NCI-H1930 (cell line): ENCODE measurements around the gene JMJD1C.
A peak's percentile ranks its signal among the peaks of the same experiment; 100 is the strongest.
"Not testable (repeated sequence)": the region's sequence is repeated elsewhere in the genome, so short reads cannot be mapped to it uniquely, and the experiment has no call there.

Experiments
- DNase-seq, 2 experiments: peaks; one replicate each; lab custom pipeline; 2025; lab: John Stamatoyannopoulos, UW

Gene JMJD1C

GRCh38 chr10:63465293-63466143 lies at the start of gene JMJD1C:
JMJD1C (minus strand) TSS chr10:63465977; CDS start chr10:63465662, 315 bp downstream.
- peak; percentile 47 to 70 for DNase-seq

- no peak for DNase-seq
These were observed 49.4 kb upstream of the JMJD1C start for GRCh38 chr10:63515002-63515763.

- no peak for DNase-seq
These were observed 40.8 kb upstream of the JMJD1C start for GRCh38 chr10:63506554-63506953.

DNA sequence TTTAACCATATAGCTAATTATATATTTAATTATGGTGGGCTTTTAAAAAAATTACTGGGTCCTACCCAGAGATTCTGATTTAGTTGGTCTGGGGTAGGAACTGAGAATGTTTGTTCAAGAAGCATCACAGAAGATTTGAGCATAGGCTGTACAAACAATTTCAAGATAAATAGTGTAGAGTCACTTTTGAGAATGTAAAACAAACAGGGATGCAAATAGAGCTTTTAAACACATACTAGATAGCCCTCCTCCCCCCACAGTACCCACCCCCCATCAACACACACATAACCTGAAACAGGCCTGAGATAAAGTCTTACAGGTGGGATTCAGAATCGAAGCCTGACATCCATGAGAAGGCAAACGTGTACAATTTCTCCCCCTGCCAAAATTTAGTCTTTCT lies 39.8 kb upstream of the JMJD1C start:
- DNase-seq, result no peak

- DNase-seq, result no peak
These were observed 38.5 kb upstream of the JMJD1C start for GRCh38 chr10:63504145-63504881.

DNA sequence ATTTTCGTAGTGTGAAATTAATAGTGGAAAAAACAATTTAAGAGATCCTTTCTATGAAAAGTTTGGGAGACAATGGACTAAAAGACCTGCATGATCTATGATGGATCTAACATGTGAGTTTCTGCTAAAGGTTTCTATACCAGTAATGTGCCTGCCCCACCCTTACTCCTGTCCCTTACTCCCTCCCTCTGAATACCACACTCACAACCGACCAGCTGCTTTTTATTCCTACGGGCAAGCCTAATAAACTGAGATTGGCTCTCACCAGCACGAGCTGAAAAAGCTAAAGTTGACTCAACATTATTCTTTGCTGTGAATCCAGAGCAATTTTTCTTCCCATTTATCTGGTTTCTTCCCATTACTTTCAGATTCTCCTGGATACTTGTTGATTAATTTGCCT lies 37.6 kb upstream of the JMJD1C start:
- DNase-seq, result no peak

GRCh38 chr10:63502832-63503231 lies 37.1 kb upstream of the JMJD1C start:
- no peak for DNase-seq

DNA sequence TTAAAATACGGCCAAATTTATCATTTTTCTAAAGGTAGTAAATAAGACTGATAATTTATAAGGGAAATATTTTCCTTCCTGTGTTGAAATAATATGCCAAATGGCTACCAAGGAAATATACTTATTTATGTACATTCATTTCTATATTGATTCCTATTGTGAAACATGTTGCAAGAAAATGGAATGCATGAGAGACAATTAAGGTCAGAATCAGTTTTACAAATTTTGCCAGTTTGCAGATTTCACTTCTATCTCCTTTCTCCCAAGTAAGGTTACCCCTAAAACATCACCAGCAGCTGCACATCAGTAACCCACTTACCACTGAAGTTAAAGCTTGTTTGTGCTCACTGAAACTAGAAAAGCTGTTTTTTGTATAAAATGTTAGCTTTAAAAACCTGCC lies 36.2 kb upstream of the JMJD1C start:
- no peak for DNase-seq

GRCh38 chr10:63500551-63500950 lies 34.8 kb upstream of the JMJD1C start:
- DNase-seq, result not testable (repeated sequence)

DNA sequence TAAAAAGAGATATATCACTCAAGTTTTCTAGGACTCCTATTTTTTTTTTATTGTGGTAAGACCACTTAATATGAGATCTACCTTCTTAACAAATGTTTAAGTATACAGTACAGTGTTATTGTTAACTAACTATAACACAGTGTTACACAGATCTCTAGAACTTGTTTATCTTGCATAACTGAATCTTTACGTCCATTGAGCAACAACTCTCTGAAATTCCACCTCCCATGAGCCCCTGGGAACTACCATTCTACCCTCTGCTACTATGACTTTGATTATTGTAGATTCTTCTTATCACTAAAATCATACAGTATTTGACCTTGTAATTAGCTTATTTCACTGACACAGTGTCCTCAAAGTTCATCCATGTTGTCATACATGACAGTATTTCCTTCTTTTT lies 32.9 kb upstream of the JMJD1C start:
- DNase-seq, result no peak

DNA sequence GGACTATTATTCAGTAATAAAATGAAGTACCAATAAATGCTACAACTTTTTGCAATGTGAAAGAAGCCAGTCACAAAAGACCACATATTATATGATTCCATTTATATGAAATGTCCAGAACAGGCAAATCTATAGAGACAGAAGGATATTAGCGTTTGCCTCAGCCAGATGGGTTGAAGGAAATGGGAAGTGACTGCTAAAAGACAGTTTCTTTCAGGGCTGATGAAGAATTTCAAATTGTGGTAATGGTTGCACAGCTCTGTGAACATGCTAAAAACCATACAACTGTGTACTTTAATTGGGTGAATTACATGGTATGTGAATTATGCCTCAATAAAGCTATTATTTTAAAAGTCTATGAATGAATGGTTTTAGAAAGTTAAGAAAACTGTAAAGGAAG lies 31.5 kb upstream of the JMJD1C start:
- no peak for DNase-seq

DNA sequence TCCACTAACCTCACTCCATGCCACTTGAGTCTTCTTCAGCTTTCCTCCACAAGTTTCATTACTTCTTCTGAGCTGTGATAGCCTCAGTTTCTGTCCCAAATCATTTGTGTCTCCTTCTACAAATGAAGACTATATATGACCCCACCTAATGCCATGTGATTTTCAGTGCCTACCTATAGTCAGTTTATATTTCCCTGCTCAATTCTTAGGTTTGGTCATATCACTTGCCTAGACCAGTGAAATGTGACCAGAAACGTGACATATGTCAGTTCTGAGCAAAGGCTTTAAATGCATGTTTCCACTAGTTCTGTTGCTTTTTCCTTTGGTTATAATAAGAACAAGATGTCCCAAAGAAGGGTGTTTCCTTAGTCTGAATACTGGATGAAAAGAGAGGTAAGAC lies 30.8 kb upstream of the JMJD1C start:
- no peak for DNase-seq

DNA sequence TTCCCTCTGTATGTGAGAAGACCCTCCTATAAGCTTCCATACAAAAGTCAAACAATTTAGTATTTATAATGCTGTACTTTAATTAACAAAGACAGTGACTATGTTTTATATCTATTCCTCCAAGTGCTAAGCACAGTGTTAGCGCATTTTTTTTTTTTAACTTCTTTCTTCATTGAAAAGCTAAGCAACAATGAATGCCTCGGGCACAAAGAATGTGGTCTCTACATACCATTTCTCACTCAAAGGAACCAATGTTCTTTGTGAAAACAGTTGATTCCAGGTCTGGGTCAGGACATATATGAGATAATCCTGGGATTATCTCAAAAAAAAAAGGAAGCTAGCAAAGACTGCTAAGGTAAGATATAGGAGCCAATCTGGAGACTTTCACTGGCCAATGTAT lies 29.2 kb upstream of the JMJD1C start:
- DNase-seq, result no peak

DNA sequence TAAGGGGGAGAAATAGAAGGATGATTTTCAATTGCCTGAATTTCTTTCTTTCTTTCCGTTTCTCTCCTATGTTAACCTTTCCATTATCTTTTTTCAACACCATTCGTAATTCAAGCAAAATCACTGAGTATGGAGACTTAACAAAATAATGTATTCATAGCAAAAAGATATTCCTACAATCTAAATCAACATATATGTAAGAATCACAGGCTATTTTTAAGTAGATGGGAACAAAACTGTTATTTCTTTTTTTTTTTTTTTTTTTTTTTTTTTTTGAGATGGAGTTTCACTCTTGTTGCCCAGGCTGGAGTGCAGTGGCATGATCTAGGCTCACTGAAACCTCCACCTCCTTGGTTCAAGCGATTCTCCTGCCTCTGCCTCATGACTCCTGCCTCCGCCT lies 27.2 kb upstream of the JMJD1C start:
- DNase-seq, result no peak

- DNase-seq, result not testable (repeated sequence)
These were observed 26.5 kb upstream of the JMJD1C start for GRCh38 chr10:63492317-63492690.

DNA sequence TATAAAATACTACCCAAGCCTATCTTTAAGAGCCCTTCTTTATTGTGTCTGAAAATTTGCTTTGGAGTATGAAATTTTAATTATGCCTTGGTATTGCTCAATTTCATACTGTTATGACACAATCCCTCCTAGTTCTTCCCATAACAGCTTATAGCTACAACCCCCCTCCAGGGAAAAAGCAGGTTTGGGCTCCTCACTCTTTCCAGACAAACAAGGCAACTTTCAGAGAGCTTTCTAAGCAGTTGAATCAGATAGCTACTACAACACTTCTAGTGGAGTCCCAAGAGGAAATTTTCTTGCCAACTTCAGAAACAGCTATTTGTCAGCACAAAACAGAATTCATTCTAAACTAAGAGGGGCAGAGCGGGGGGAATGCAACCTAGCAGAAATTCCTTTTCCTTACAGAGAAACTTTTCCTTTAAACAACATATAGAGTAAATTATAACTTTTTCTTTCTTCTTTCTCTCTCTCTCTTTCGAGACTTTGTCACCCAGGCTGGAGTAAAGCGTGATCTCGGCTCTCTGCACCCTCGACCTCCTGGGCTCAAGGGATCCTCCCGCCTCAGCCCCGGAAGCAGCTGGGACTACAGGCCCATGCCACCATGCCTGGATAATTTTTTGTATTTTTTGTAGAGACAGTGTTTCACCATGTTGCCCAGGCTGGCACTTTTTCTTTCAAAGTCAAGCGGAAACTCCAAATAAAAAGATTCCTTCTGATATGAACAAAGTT lies 26.0 kb upstream of the JMJD1C start:
- no peak for DNase-seq

DNA sequence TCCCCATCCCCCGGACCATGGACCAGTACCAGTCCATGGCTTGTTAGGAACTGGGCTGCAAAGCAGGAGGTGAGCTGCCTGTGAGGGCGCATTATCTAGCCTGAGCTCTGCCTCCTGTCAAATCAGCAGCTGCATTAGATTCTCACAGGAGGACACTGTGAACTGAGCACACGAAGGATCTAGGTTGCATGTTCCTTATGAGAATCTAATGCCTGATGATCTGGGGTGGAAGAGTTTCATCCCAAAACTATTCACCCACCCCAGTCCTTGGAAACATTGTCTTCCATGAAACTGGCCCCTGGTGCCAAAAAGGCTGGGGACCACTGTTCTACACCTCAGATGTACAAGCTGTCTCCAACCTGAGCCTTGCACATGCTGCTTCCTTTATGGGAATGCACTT lies 24.1 kb upstream of the JMJD1C start:
- no peak for DNase-seq

DNA sequence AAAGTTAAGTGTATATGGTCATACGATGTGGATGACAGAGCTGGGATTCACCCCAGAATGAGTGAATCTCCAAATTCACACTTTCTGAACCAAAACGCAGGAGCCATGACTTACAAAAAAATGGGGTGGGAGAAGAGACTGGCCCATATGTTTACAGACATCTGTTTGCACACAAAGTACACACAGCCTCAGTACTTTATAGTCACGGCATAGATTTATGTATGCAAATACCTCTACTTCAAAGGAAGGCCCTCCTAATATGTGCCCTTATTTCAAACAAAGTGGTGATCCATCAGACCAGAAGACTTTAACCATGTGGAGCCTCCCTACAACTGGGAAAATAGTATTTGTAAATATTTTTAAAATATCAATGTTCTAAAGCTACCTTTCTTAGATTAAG lies 22.2 kb upstream of the JMJD1C start:
- no peak for DNase-seq

DNA sequence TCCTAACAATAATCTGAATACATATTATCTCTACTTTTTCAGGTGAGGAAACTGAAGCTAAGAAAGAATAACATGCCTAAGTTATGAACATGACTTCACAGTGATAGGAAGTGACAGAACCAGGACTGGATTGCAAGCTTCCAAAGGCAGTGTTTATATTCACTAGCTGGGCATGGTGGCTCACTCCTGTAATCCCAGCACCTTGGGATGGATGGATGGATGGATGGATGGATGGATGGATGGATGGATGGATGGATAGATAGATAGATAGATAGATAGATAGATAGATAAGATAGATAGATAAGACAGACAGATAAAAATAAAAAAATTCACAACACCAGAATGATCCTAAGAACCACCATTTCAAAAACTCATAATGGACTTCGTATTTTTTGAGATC lies 18.2 kb upstream of the JMJD1C start:
- no peak for DNase-seq

DNA sequence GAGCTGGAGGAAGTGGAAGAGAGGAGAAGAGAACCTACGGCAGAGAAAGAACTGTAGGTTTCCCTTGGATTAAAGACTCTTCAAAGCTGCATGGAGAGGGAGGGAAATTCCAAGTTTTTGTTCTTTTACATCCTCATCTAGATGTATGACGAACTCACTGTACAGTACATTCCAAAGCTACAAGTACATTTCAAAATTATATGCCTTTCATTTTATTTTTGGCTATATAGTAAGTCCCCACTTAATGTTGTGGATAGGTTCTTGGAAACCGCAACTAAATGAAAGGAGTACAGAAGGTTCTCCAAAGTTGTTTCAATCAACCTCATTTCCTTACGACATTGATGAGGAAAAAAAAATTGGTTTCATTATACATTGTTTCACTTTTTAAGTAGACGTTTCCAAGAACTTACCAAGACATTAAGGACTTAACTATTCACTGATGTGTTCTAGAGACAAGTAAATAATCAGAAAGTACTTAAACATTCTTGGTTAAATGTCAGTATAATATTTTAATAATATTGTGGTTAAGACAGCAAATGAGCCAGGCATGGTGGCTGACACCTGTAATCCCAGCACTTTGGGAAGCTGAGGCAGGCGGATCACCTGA lies 16.1 kb upstream of the JMJD1C start:
- DNase-seq, result no peak

DNA sequence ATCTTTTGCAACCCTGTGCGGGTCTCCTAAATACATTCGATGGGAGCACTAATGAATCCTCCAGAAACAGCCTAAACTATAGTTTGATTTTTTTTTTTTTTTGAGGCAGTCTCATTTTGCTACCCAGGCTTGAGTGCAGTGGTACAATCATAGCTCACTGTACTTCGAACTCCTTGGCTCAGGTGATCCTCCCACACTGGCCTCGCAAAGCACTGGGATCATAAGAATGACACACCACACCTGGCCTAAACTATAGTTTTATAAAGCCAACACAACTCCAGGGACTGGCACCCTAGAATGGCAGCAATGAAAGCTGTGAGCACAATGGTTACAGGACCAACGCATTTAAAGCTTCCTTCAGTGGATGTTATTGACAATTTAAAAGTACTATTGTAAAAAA lies 14.5 kb upstream of the JMJD1C start:
- no peak for DNase-seq

DNA sequence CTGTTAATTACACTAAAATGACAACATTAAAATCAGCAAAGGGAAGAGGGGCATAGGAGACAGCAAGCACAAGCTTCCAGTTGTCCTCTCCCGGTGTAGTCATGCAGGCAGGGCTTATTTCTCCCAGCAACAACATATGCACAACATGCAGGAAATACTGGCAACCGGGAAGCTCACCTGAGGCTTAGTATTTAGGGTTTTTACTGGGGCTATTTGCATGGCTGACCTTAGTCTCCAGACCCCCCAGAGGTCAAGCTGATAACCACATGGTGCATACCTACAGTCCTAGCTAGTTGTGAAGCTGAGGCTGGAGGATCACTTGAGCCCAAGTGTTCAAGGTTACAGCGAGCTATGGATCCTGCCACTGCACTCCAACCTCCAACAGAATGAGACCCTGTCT lies 12.8 kb upstream of the JMJD1C start:
- DNase-seq, result no peak
